Measurements from ENCODE around the gene PCAT7.
"Not testable (repeated sequence)": the region's sequence is repeated elsewhere in the genome, so short reads cannot be mapped to it uniquely, and the experiment has no call there.

PCAT7 gene

GRCh38 chr9:94591876-94592275, 37.0 kb downstream of the PCAT7 start:
- H4K20me1 ChIP-seq (ENCODE audit: insufficient read depth, low read length), result no peaks in the 10 kb centered on the region
- no peak for ATAC-seq (ENCODE audit: insufficient read depth, low read depth)
- H3K9ac ChIP-seq (ENCODE audit: low read depth, low read length), result no peak overlapping the region
- DNase-seq, result no peak
- H3K27ac ChIP-seq (ENCODE audit: low read length), result no peak overlapping the region
- H2AFZ ChIP-seq (ENCODE audit: low read depth, low read length), result no peak overlapping the region
- no peaks in the 10 kb centered on the region for H3K79me2 ChIP-seq (ENCODE audit: insufficient read depth, low read length)
- H3K4me3 ChIP-seq (ENCODE audit: low read depth in 1 of 2, low read length in 2 of 2), result no peak overlapping the region
- H3K27me3 ChIP-seq (ENCODE audit: insufficient read depth, low read length, poor library complexity), result peaks cover 2% of the 10 kb centered on the region
- no peak overlapping the region for H3K4me2 ChIP-seq (ENCODE audit: insufficient read depth, low read length)
- H3K36me3 ChIP-seq (ENCODE audit: insufficient read depth, low read length), result no peaks in the 10 kb centered on the region
- TF ChIP-seq CTCF (IDR thresholded peaks at IDR 0.05; ENCODE audit: borderline replicate concordance, extremely low read depth, low read length, poor library complexity, severe bottlenecking), result no peak
- TF ChIP-seq EZH2 (IDR thresholded peaks at IDR 0.05; ENCODE audit: borderline replicate concordance, low read depth, low read length, severe bottlenecking), result no peak
- H3K9me3 ChIP-seq (ENCODE audit: insufficient read depth, low read length, severe bottlenecking), result no peaks in the 10 kb centered on the region
- no peaks in the 10 kb centered on the region for H3K4me1 ChIP-seq (ENCODE audit: insufficient read depth, low read length)

- DNase-seq; H2AFZ ChIP-seq (ENCODE audit: low read depth, low read length); H3K9me3 ChIP-seq (ENCODE audit: insufficient read depth, low read length, severe bottlenecking); H3K79me2 ChIP-seq (ENCODE audit: insufficient read depth, low read length); H3K4me1 ChIP-seq (ENCODE audit: insufficient read depth, low read length); H4K20me1 ChIP-seq (ENCODE audit: insufficient read depth, low read length); H3K4me3 ChIP-seq (ENCODE audit: low read depth in 1 of 2, low read length in 2 of 2); H3K4me2 ChIP-seq (ENCODE audit: insufficient read depth, low read length); H3K27ac ChIP-seq (ENCODE audit: low read length); H3K27me3 ChIP-seq (ENCODE audit: insufficient read depth, low read length, poor library complexity); ATAC-seq (ENCODE audit: insufficient read depth, low read depth); H3K36me3 ChIP-seq (ENCODE audit: insufficient read depth, low read length); H3K9ac ChIP-seq (ENCODE audit: low read depth, low read length): not testable (repeated sequence)
Observed at GRCh38 chr9:94592683-94593082, 37.8 kb downstream of the PCAT7 start.

GRCh38 chr9:94593459-94594345, 38.8 kb downstream of the PCAT7 start, which contains the start of gene FBP2:
Gene FBP2 (minus strand): TSS chr9:94593824. CDS start chr9:94593726, 98 bp downstream.
- ATAC-seq (ENCODE audit: insufficient read depth, low read depth), result no peak
- H4K20me1 ChIP-seq (ENCODE audit: insufficient read depth, low read length), result no peaks in the 10 kb centered on the region
- no peak within 1 kb of the TSS for H3K4me2 ChIP-seq (ENCODE audit: insufficient read depth, low read length)
- no peaks in the 10 kb centered on the region for H3K36me3 ChIP-seq (ENCODE audit: insufficient read depth, low read length)
- H3K79me2 ChIP-seq (ENCODE audit: insufficient read depth, low read length), result no peaks in the 10 kb centered on the region
- no peak within 1 kb of the TSS for H3K27ac ChIP-seq (ENCODE audit: low read length)
- no peak for DNase-seq
- no peak within 1 kb of the TSS for H3K4me3 ChIP-seq (ENCODE audit: low read depth in 1 of 2, low read length in 2 of 2)
- TF ChIP-seq CTCF (IDR thresholded peaks at IDR 0.05; ENCODE audit: borderline replicate concordance, extremely low read depth, low read length, poor library complexity, severe bottlenecking) (no peak), EZH2 (IDR thresholded peaks at IDR 0.05; ENCODE audit: borderline replicate concordance, low read depth, low read length, severe bottlenecking) (no peak)
- H3K4me1 ChIP-seq (ENCODE audit: insufficient read depth, low read length), result no peaks in the 10 kb centered on the region
- H3K27me3 ChIP-seq (ENCODE audit: insufficient read depth, low read length, poor library complexity), result peaks cover 2% of the 10 kb centered on the region
- no peak within 1 kb of the TSS for H3K9ac ChIP-seq (ENCODE audit: low read depth, low read length)
- H2AFZ ChIP-seq (ENCODE audit: low read depth, low read length), result no peak within 1 kb of the TSS
- H3K9me3 ChIP-seq (ENCODE audit: insufficient read depth, low read length, severe bottlenecking), result no peaks in the 10 kb centered on the region

DNA sequence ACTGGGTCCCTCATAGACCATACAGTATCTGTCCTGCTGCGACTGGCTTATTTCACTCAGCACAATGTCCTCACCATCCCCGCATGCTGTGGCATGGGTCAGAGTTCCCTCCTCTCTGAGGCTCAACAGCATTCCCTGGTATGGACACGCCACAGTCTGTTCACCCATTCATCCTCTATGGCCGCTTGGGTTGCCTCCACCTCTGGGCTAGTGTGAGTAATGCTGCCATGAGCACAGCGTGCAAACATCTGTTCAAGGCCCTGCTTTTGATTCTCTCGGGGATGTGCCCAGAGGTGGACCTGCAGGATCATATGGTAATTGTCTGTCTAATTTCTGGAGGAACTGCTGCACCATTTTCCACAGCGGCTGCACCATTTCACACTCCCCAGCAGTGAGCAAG, 44.2 kb downstream of the PCAT7 start:
- no peaks in the 10 kb centered on the region for H3K9me3 ChIP-seq (ENCODE audit: insufficient read depth, low read length, severe bottlenecking)
- H3K4me1 ChIP-seq (ENCODE audit: insufficient read depth, low read length), result no peaks in the 10 kb centered on the region; the same call in 1 of the 2 replicates
- H3K27ac ChIP-seq (ENCODE audit: low read length), result no peak overlapping the region
- no peaks in the 10 kb centered on the region for H4K20me1 ChIP-seq (ENCODE audit: insufficient read depth, low read length)
- H3K9ac ChIP-seq (ENCODE audit: low read depth, low read length), result no peak overlapping the region
- TF ChIP-seq CTCF (IDR thresholded peaks at IDR 0.05; ENCODE audit: borderline replicate concordance, extremely low read depth, low read length, poor library complexity, severe bottlenecking), result no peak
- TF ChIP-seq EZH2 (IDR thresholded peaks at IDR 0.05; ENCODE audit: borderline replicate concordance, low read depth, low read length, severe bottlenecking), result no peak
- H2AFZ ChIP-seq (ENCODE audit: low read depth, low read length), result no peak overlapping the region
- H3K79me2 ChIP-seq (ENCODE audit: insufficient read depth, low read length), result no peaks in the 10 kb centered on the region
- DNase-seq, result no peak
- no peaks in the 10 kb centered on the region for H3K36me3 ChIP-seq (ENCODE audit: insufficient read depth, low read length)
- H3K4me3 ChIP-seq (ENCODE audit: low read depth in 1 of 2, low read length in 2 of 2), result no peak overlapping the region
- ATAC-seq (ENCODE audit: insufficient read depth, low read depth), result no peak
- no peak overlapping the region for H3K4me2 ChIP-seq (ENCODE audit: insufficient read depth, low read length)
- no peaks in the 10 kb centered on the region for H3K27me3 ChIP-seq (ENCODE audit: insufficient read depth, low read length, poor library complexity)

All from DND-41 (cell line).